HG03196 (cell line): ENCODE data around the gene MMEL1.

Source experiments
- ATAC-seq: cut with Tn5 transposase; IDR thresholded peaks from one replicate; pipeline ENCODE4 v1.9.1; 2021; ENCODE audit not compliant: unreplicated experiment

MMEL1 gene

GRCh38 chr1:2643414-2644077 is 10.7 kb upstream of the MMEL1 start:
- no peak for ATAC-seq

GRCh38 chr1:2642560-2643413 is 10.0 kb upstream of the MMEL1 start:
- peak; percentile 73 for ATAC-seq

GRCh38 chr1:2642131-2642559 is 9.3 kb upstream of the MMEL1 start:
- peak; percentile 5 for ATAC-seq

GRCh38 chr1:2641381-2642130 is 8.7 kb upstream of the MMEL1 start:
- no peak for ATAC-seq

GRCh38 chr1:2640626-2641025 is 7.8 kb upstream of the MMEL1 start:
- ATAC-seq = no peak

- ATAC-seq = no peak
Measured at GRCh38 chr1:2639607-2640521, 7.0 kb upstream of the MMEL1 start.

- ATAC-seq = no peak
Measured at GRCh38 chr1:2639203-2639602, 6.4 kb upstream of the MMEL1 start.

- ATAC-seq = no peak
Measured at GRCh38 chr1:2638466-2639115, 5.8 kb upstream of the MMEL1 start.

- ATAC-seq = no peak
Measured at GRCh38 chr1:2637442-2638145, 4.8 kb upstream of the MMEL1 start.

- ATAC-seq = no peak
Measured at GRCh38 chr1:2636733-2637132, 3.9 kb upstream of the MMEL1 start.

GRCh38 chr1:2635361-2636010 is 2.7 kb upstream of the MMEL1 start:
- no peak for ATAC-seq

- ATAC-seq = no peak
Measured at GRCh38 chr1:2633936-2634491, 1.2 kb upstream of the MMEL1 start.

- ATAC-seq = no peak
Measured at GRCh38 chr1:2633366-2633935, 635 bp upstream of the MMEL1 start.

GRCh38 chr1:2632051-2632430 is 775 bp downstream of the MMEL1 start:
- ATAC-seq = no peak

GRCh38 chr1:2631136-2632050 is 1.4 kb downstream of the MMEL1 start:
- ATAC-seq = no peak

GRCh38 chr1:2630498-2631135 is 2.2 kb downstream of the MMEL1 start:
- no peak for ATAC-seq
